ENCODE results near the gene PLXNA2. TPM values are rescaled to one million over a fixed set of nuclear protein-coding genes. Genes with fewer than 3 reads are reported as not detected.

PLXNA2 gene
- total and polyA plus RNA-seq, 2 of the 13 experiments (the other 11 are each of a cell fraction or from before 2014, with no cell fraction given) = 1.1 to 2.1 TPM

- in situ Hi-C loops (cut with HindIII; ENCODE audit: extremely low pct_ligation_motif_present, low pct_unique_long_range_greater_than_20kb) = no loop called here
- ChIA-PET CTCF (ENCODE audit: low intra/inter-chr PET ratio, low total read pairs) (no interaction called here), POLR2A (no interaction called here)
- intact Hi-C loops (cut with micrococcal nuclease; ENCODE audit: unreplicated experiment) = no loop called here
- Histone ChIP-seq H3K36me3 (replicated peaks in 1 of 2; ENCODE audit: control insufficient read depth in 1 of 2, insufficient read depth in 2 of 2, low read length in 2 of 2) (peaks cover 0 to 1% of the 10 kb centered on the region in 2 experiments; a peak in 1 of 5 replicates), H3K4me3 (replicated peaks in 1 of 3; ENCODE audit: insufficient read depth in 1 of 3, low read depth in 2 of 3, low read length in 3 of 3) (no peak overlapping the region), H3K4me2 (ENCODE audit: low read depth, low read length) (no peak overlapping the region), H2AFZ (ENCODE audit: low read length) (no peak overlapping the region), H3K79me2 (ENCODE audit: insufficient read depth, low read length) (no peaks in the 10 kb centered on the region), H3K27me3 (ENCODE audit: control insufficient read depth in 1 of 2, insufficient read depth in 2 of 2, low read length in 2 of 2) (no peaks in the 10 kb centered on the region), H3K9me3 (ENCODE audit: low read length) (no peaks in the 10 kb centered on the region), H4K20me1 (ENCODE audit: insufficient read depth, low read length) (no peaks in the 10 kb centered on the region), H3K4me1 (ENCODE audit: insufficient read depth, low read length) (no peaks in the 10 kb centered on the region), H3K9ac (ENCODE audit: insufficient read depth, low read depth, low read length) (no peak overlapping the region), H3K27ac (ENCODE audit: extremely low read length, insufficient read depth, low read length) (no peak overlapping the region)
- DNase-seq (ENCODE audit: low spot score) = no peak
- BruUV-seq (replicated peaks) = no TSS peak
- no peak for FAIRE-seq
- TF ChIP-seq HOXA7 (CRISPR knock-in tag; IDR thresholded peaks at IDR 0.05) = no peak
- TF ChIP-seq KLF6 (CRISPR knock-in tag; IDR thresholded peaks at IDR 0.05) = no peak
- TF ChIP-seq ZNF598 (CRISPR knock-in tag; IDR thresholded peaks at IDR 0.05; ENCODE audit: borderline replicate concordance) = no peak
- no peak for TF ChIP-seq ZNF264 (CRISPR knock-in tag; IDR thresholded peaks at IDR 0.05)
- TF ChIP-seq ZNF333 (CRISPR knock-in tag; IDR thresholded peaks at IDR 0.05; ENCODE audit: borderline replicate concordance) = no peak
- no peak for TF ChIP-seq HMG20B (CRISPR knock-in tag; conservative IDR thresholded peaks at IDR 0.05)
- TF ChIP-seq AKAP8 (CRISPR knock-in tag; IDR thresholded peaks at IDR 0.05) = no peak
- TF ChIP-seq, protein P1, sequence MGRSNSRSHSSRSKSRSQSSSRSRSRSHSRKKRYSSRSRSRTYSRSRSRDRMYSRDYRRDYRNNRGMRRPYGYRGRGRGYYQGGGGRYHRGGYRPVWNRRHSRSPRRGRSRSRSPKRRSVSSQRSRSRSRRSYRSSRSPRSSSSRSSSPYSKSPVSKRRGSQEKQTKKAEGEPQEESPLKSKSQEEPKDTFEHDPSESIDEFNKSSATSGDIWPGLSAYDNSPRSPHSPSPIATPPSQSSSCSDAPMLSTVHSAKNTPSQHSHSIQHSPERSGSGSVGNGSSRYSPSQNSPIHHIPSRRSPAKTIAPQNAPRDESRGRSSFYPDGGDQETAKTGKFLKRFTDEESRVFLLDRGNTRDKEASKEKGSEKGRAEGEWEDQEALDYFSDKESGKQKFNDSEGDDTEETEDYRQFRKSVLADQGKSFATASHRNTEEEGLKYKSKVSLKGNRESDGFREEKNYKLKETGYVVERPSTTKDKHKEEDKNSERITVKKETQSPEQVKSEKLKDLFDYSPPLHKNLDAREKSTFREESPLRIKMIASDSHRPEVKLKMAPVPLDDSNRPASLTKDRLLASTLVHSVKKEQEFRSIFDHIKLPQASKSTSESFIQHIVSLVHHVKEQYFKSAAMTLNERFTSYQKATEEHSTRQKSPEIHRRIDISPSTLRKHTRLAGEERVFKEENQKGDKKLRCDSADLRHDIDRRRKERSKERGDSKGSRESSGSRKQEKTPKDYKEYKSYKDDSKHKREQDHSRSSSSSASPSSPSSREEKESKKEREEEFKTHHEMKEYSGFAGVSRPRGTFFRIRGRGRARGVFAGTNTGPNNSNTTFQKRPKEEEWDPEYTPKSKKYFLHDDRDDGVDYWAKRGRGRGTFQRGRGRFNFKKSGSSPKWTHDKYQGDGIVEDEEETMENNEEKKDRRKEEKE (IDR thresholded peaks at IDR 0.05) = no peak
- no peak for TF ChIP-seq KDM4B (CRISPR knock-in tag; IDR thresholded peaks at IDR 0.05)
- no peak for TF ChIP-seq ZSCAN5A (CRISPR knock-in tag; IDR thresholded peaks at IDR 0.05; ENCODE audit: borderline replicate concordance)
- no peak for TF ChIP-seq REXO4 (CRISPR knock-in tag; IDR thresholded peaks at IDR 0.05; ENCODE audit: borderline replicate concordance)
- TF ChIP-seq ZNF720 (CRISPR knock-in tag; IDR thresholded peaks at IDR 0.05) = no peak
- TF ChIP-seq, protein P2, sequence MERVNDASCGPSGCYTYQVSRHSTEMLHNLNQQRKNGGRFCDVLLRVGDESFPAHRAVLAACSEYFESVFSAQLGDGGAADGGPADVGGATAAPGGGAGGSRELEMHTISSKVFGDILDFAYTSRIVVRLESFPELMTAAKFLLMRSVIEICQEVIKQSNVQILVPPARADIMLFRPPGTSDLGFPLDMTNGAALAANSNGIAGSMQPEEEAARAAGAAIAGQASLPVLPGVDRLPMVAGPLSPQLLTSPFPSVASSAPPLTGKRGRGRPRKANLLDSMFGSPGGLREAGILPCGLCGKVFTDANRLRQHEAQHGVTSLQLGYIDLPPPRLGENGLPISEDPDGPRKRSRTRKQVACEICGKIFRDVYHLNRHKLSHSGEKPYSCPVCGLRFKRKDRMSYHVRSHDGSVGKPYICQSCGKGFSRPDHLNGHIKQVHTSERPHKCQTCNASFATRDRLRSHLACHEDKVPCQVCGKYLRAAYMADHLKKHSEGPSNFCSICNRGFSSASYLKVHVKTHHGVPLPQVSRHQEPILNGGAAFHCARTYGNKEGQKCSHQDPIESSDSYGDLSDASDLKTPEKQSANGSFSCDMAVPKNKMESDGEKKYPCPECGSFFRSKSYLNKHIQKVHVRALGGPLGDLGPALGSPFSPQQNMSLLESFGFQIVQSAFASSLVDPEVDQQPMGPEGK (CRISPR knock-in tag; IDR thresholded peaks at IDR 0.05) = no peak
- TF ChIP-seq SP4 (CRISPR knock-in tag; IDR thresholded peaks at IDR 0.05) = no peak
- TF ChIP-seq RFXAP (CRISPR knock-in tag; IDR thresholded peaks at IDR 0.05; ENCODE audit: borderline replicate concordance) = no peak
- no peak for TF ChIP-seq KLF16 (CRISPR knock-in tag; IDR thresholded peaks at IDR 0.05)
- TF ChIP-seq, protein P3, sequence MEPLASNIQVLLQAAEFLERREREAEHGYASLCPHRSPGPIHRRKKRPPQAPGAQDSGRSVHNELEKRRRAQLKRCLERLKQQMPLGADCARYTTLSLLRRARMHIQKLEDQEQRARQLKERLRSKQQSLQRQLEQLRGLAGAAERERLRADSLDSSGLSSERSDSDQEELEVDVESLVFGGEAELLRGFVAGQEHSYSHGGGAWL (CRISPR knock-in tag; IDR thresholded peaks at IDR 0.05) = no peak
- 91% methylated on average over 2 of the region's 2 CpGs for WGBS (ENCODE audit: low lambda C conversion rate)
- ATAC-seq = no peak
Observed at GRCh38 chr1:208083715-208084085, 160.5 kb downstream of the PLXNA2 start.

Measured in HepG2 (cell line).